Stimulated activated CD4-positive, alpha-beta T cell treated with anti-CD3 and anti-CD28 coated beads, Interleukin-15, amount 100 ng/mL, for 48 hours (primary cell): ENCODE results near the gene CHD8.

ENCODE experiments used
- DNase-seq, 2 donors: peaks; one replicate each; pipeline ENCODE4 v3.0.0-alpha.2; 2020; ENCODE audit warnings: low read depth in 2 of 2

The CHD8 gene

GRCh38 chr14:21369949-21370679 lies 85.8 kb downstream of the CHD8 start:
- DNase-seq, result no peak

GRCh38 chr14:21367582-21368144 lies 88.3 kb downstream of the CHD8 start:
- no peak for DNase-seq

GRCh38 chr14:21356511-21356910 lies 99.4 kb downstream of the CHD8 start:
- DNase-seq, result no peak

GRCh38 chr14:21352587-21352986 lies 103.3 kb downstream of the CHD8 start:
- DNase-seq, result no peak

GRCh38 chr14:21350539-21350938 lies 105.4 kb downstream of the CHD8 start:
- DNase-seq, result no peak

- DNase-seq, result no peak
Observed at GRCh38 chr14:21347201-21347600, 108.7 kb downstream of the CHD8 start.

GRCh38 chr14:21346532-21347135 lies 109.3 kb downstream of the CHD8 start:
- no peak for DNase-seq

- no peak for DNase-seq
Observed at GRCh38 chr14:21343035-21343794, 112.7 kb downstream of the CHD8 start.
